BJ (cell line): ENCODE measurements around the gene P2RY12. TPM values are rescaled to one million over a fixed set of nuclear protein-coding genes. Genes with fewer than 3 reads are reported as not detected.

ENCODE experiments used
- CTCF ChIA-PET: fragments of 350-600 bp; formaldehyde crosslinking; extraction: SDS; loops from one replicate; lab custom pipeline; 2021; ENCODE audit warnings: antibody characterized with exemption, inconsistent platforms; lab: Yijun Ruan, JAX
- POLR2A ChIA-PET: fragments of 300-600 bp; sonication (Branson Sonifier 250); formaldehyde crosslinking; extraction: SDS; loops from one replicate; lab custom pipeline; 2021; ENCODE audit warnings: antibody characterized with exemption; lab: Charles Lee
- DNase-seq: peaks from one replicate; pipeline ENCODE4 v3.0.0-alpha.2; 2011; ENCODE audit warnings: low read depth
- H3K27me3 ChIP-seq: 2 replicates; pipeline ENCODE4 v1.6.0; 2011; ENCODE audit warnings: low read length; ENCODE audit not compliant: control insufficient read depth, insufficient read depth
- H3K36me3 ChIP-seq: 2 replicates; pipeline ENCODE4 v1.5.1; 2011; ENCODE audit warnings: low read length; ENCODE audit not compliant: control insufficient read depth, insufficient read depth
- H3K4me3 ChIP-seq: 2 replicates; pipeline ENCODE4 v1.5.1; 2011; ENCODE audit warnings: low read depth, mild to moderate bottlenecking, control low read depth, low read length
- polyA plus RNA-seq: library from polyadenylated mRNA; depleted of rRNA; stranded (reverse); fragments of >200 nt; gene quantifications from 2 replicates; pipeline ENCODE4 v1.2.3, GENCODE V29; 2011
- TF ChIP-seq, protein P1 (sequence below): IDR thresholded peaks from 2 replicates; pipeline ENCODE4 v1.5.1; 2011; ENCODE audit warnings: low read depth, mild to moderate bottlenecking, control low read depth, inconsistent platforms, low read length, moderate library complexity; ENCODE audit not compliant: insufficient read depth

Gene P2RY12
- polyA plus RNA-seq, 1 experiment, result not detected

DNA sequence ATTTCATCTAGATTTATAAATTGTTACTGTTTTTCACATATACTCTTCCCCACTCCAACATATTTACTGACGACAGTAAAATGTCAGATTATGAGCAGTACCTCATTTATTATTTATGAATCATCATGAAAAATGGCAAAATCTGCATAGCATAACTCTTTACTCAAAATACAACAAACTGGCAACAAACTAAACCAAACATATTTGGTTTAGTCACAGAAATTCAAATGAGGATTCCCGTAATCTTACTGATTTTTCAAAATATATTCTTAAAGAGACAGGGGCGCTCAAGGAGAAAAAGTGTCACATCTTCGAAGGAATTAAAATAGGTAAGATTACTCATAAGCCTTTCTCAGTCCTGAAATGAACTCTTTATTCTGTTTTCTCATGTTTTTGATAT is 64.9 kb downstream of the P2RY12 start:
- no peaks in the 10 kb centered on the region; the same call in 1 of the 2 replicates for H3K27me3 ChIP-seq
- no peak overlapping the region for H3K4me3 ChIP-seq
- H3K36me3 ChIP-seq, result no peaks in the 10 kb centered on the region
- TF ChIP-seq, protein P1, sequence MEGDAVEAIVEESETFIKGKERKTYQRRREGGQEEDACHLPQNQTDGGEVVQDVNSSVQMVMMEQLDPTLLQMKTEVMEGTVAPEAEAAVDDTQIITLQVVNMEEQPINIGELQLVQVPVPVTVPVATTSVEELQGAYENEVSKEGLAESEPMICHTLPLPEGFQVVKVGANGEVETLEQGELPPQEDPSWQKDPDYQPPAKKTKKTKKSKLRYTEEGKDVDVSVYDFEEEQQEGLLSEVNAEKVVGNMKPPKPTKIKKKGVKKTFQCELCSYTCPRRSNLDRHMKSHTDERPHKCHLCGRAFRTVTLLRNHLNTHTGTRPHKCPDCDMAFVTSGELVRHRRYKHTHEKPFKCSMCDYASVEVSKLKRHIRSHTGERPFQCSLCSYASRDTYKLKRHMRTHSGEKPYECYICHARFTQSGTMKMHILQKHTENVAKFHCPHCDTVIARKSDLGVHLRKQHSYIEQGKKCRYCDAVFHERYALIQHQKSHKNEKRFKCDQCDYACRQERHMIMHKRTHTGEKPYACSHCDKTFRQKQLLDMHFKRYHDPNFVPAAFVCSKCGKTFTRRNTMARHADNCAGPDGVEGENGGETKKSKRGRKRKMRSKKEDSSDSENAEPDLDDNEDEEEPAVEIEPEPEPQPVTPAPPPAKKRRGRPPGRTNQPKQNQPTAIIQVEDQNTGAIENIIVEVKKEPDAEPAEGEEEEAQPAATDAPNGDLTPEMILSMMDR, result no peak
- ChIA-PET CTCF (interaction anchor here (1.1 to 1.7 kb wide), 4 partner anchors 8 to 27 kb away, joined by 3 to 5 read pairs (median 3); no protein-coding TSS in a partner anchor), POLR2A (no interaction called here)
- DNase-seq, result no peak

DNA sequence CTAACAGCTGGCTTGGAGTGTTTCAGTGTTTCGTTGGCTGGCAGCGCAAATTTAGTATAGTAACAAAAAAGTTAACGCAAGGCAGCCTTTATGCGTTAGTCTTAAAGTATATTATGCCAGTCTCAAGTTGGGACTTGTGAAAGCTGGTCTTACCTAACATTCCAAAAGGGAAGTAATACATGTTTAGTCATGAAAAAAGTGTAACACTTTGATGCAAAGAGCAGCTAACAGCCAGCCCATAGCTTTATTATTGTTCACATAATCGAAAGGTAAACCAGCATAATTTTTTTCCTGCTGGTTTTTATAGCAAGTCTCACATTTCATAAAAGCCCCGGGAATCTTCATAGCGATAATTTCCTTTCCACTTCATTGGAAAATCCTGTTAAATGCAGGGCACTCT is 65.6 kb downstream of the P2RY12 start:
- no peak for DNase-seq
- CTCF ChIA-PET, result interaction anchor here (1.0 to 2.2 kb wide), 4 partner anchors 9 to 32 kb away, joined by 3 to 5 read pairs (median 4); no protein-coding TSS in a partner anchor
- no peak overlapping the region for H3K4me3 ChIP-seq
- TF ChIP-seq, protein P1, result no peak
- no peaks in the 10 kb centered on the region; the same call in 1 of the 2 replicates for H3K27me3 ChIP-seq
- H3K36me3 ChIP-seq, result no peaks in the 10 kb centered on the region
- POLR2A ChIA-PET, result no interaction called here

DNA sequence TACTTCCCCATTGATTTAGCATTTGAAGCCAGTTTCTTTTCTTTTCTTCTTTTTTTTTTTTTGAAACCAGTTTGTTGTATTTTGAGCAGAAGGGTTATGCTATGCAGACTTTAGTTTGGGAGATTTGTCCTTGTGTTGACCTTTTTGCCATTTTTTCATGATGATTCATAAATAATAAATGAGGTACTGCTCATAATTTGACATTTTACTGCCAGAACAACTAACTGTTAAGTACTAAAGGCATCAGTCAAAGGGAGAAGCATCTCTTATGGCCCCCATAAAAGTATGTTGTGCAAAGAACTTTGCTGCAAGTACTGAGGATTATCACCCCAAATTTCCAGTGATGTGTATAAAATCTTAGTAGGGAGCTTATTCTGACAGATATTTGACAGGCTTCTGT is 66.2 kb downstream of the P2RY12 start:
- Histone ChIP-seq H3K4me3 (no peak overlapping the region), H3K36me3 (no peaks in the 10 kb centered on the region), H3K27me3 (no peaks in the 10 kb centered on the region; the same call in 1 of the 2 replicates)
- ChIA-PET POLR2A (no interaction called here), CTCF (interaction anchor here (1.0 to 2.2 kb wide), 4 partner anchors 8 to 32 kb away, joined by 3 to 5 read pairs (median 4); no protein-coding TSS in a partner anchor)
- no peak for DNase-seq
- TF ChIP-seq, protein P1, result no peak

DNA sequence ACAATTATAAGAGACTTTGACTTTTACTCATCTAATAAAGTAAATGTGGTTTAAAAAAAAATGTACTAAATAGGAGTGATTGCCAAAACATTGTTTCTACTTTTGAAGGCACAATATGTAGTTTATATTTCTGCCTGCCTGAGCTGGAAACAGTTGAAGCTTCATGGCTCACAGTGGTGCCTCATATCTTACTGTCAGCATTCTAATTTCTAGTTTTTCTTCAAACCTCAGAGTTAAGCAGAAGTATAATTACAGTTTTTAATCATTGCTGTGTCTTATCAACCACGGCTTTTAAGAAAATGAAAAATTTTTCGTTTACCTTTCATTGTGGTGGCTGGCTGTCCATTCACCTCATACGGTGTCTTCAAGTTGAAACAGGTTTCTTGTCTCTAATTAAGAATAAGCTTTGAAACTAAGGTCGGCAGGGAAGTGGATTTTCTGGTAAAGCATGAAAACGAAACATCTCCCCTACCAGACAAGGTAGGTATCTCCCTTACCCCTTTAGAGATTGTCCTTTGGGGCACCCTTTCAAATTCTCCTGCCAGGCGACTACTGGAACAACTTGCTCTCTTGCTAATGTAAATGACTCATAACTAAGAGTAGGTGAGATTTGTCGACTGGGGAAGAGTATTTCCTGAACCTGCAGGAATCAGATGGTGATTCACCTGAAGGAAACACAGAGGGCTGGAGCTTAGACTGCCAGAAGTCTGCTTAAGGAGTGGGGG is 68.1 kb downstream of the P2RY12 start, which contains the start of gene GPR87:
TSS of gene GPR87 (minus strand) at position 554 of the 725 bp plus-strand sequence. CDS start 16,720 bp downstream, outside the sequence.
- ChIA-PET CTCF (interaction anchor here (1.1 kb wide), 1 partner anchor 10 kb away, joined by 8 read pairs; no protein-coding TSS in a partner anchor), POLR2A (no interaction called here)
- no peak for DNase-seq
- Histone ChIP-seq H3K27me3 (no peaks in the 10 kb centered on the region), H3K36me3 (no peaks in the 10 kb centered on the region), H3K4me3 (no peak within 1 kb of the TSS)
- TF ChIP-seq, protein P1, result no peak

DNA sequence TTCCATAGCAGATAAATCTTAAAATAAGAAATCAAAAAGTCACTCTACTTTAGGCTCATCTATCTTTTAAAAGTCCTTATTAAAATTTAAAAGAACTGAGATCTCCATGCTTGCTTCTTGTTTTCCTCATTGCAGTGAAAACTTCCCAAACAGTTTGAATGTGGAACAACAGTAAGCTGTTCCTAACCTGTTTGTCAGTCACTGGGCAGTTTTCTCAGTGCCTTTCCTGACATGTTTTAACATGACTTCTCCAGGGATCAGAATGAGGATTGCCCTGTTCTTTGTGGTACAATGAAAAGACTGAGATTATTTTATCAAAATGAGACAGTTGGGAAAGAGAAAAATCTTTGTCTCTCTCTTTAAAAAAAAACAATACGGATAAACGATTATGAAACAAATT is 68.7 kb downstream of the P2RY12 start:
- H3K27me3 ChIP-seq, result no peaks in the 10 kb centered on the region
- CTCF ChIA-PET, result interaction anchor here (1.1 kb wide), 1 partner anchor 11 kb away, joined by 8 read pairs; no protein-coding TSS in a partner anchor

More for the DNA sequence above, 68.7 kb downstream of the P2RY12 start:
- TF ChIP-seq, protein P1, result no peak
- DNase-seq, result no peak
- POLR2A ChIA-PET, result no interaction called here
- Histone ChIP-seq H3K36me3 (no peaks in the 10 kb centered on the region), H3K4me3 (no peak overlapping the region)
